ENCODE measurements around the gene TNNC1.

Gene TNNC1

GRCh38 chr3:52404391-52404790 is 49.5 kb downstream of the TNNC1 start:
- DNase-seq (ENCODE audit: extremely low spot score) = no peak
- CTCF ChIA-PET = interaction anchor here (1.2 to 2.2 kb wide), 3 partner anchors 9 to 184 kb away, joined by 4 to 6 read pairs (median 4); no protein-coding TSS in a partner anchor
- TF ChIP-seq, protein P1, sequence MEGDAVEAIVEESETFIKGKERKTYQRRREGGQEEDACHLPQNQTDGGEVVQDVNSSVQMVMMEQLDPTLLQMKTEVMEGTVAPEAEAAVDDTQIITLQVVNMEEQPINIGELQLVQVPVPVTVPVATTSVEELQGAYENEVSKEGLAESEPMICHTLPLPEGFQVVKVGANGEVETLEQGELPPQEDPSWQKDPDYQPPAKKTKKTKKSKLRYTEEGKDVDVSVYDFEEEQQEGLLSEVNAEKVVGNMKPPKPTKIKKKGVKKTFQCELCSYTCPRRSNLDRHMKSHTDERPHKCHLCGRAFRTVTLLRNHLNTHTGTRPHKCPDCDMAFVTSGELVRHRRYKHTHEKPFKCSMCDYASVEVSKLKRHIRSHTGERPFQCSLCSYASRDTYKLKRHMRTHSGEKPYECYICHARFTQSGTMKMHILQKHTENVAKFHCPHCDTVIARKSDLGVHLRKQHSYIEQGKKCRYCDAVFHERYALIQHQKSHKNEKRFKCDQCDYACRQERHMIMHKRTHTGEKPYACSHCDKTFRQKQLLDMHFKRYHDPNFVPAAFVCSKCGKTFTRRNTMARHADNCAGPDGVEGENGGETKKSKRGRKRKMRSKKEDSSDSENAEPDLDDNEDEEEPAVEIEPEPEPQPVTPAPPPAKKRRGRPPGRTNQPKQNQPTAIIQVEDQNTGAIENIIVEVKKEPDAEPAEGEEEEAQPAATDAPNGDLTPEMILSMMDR (IDR thresholded peaks at IDR 0.05; ENCODE audit: control extremely low read depth, extremely low read depth, low read depth, missing control alignments) = no peak
- POLR2A ChIA-PET = no interaction called here

DNA sequence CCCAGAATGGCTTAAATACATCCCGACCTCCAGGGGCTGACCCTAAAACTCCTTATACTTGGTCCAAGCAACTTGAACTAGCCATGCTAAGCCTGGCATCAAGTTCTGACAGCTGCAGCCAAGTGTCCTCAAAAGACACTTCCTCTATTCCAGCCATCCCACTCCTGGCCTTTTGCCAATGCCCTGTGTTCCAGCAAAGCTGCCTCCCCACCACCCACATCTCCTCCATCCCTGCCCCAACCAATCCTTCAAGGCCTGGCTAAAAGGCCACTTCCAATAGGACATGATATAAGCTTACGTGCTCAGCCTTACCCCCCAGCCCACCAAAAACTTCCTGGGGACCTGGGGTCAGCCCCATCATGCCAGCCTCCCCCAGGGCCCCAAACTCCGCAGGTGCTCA is 49.9 kb downstream of the TNNC1 start:
- TF ChIP-seq, protein P1 (IDR thresholded peaks at IDR 0.05; ENCODE audit: control extremely low read depth, extremely low read depth, low read depth, missing control alignments) = no peak
- CTCF ChIA-PET = interaction anchor here (1.2 to 1.8 kb wide), 2 partner anchors 20 to 184 kb away, joined by 4 read pairs; no protein-coding TSS in a partner anchor
- POLR2A ChIA-PET = no interaction called here
- no peak for DNase-seq (ENCODE audit: extremely low spot score)

DNA sequence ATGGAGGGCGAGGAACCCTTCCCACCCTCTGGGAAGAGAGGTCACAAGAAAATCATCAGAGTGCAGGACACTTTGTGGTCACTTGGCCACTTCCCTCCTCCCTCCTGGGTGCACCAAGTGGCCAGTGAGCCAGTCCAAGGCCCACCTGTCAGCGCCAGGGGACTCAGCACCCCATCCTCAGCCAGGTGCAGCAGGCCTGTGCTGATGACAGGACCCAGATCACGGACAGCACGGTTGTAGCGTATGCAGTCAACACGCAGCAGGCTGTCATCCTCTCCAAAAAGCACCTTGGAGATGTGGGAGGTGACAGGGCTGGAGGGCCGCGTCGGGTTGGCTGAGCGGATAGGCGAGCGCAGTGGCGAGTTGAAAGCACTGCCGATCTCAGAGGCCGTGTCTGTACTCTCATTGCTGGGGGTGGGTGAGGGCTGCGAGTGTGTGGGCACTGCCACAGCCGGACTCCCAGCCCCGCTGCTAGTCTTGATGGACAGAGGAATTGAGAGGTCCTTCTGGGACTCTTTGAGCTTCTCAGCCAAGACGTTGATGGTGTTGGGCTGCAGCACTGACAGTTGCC is 50.5 kb downstream of the TNNC1 start:
- TF ChIP-seq, protein P1 (IDR thresholded peaks at IDR 0.05; ENCODE audit: control extremely low read depth, extremely low read depth, low read depth, missing control alignments) = no peak
- ChIA-PET POLR2A (interaction anchor here (0.6 kb wide), 1 partner anchor 903 kb away, joined by 13 read pairs; the partner anchor contains the start of gene DCAF1), CTCF (interaction anchor here (1.8 kb wide), 1 partner anchor 183 kb away, joined by 4 read pairs; no protein-coding TSS in a partner anchor)
- no peak for DNase-seq (ENCODE audit: extremely low spot score)

- POLR2A ChIA-PET = interaction anchor here (0.6 kb wide), 1 partner anchor 903 kb away, joined by 13 read pairs; the partner anchor contains the start of gene DCAF1
- no peak for DNase-seq (ENCODE audit: extremely low spot score)
- CTCF ChIA-PET = interaction anchor here (1.3 kb wide), 1 partner anchor 10 kb away, joined by 3 read pairs; no protein-coding TSS in a partner anchor
- TF ChIP-seq, protein P1 (IDR thresholded peaks at IDR 0.05; ENCODE audit: control extremely low read depth, extremely low read depth, low read depth, missing control alignments) = no peak
Measured at GRCh38 chr3:52402706-52403270, 51.1 kb downstream of the TNNC1 start.

DNA sequence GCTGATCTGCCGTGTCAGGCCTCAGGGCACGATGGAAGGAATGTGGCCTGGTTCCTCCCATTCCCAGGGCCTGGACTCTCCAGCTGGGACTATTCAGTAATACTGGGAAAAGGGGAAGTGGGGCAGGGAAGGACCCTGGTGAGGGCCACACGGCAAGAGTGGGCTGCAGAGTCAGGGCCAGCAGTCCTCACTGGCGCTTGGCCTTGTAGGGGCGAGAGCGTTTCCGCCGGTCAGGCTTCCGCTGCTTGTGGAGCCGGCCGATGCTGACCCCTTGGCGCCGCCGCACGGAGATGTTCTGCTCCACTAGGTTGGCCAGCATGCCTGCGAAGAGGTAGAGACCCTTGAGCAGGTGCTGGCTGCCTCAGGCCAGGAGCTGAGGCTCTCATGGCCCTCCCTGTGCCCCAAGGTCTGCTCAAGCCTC is 51.7 kb downstream of the TNNC1 start:
- CTCF ChIA-PET = interaction anchor here (1.0 to 1.6 kb wide), 3 partner anchors 10 to 44 kb away, joined by 3 to 5 read pairs (median 3); no protein-coding TSS in a partner anchor
- no peak for DNase-seq (ENCODE audit: extremely low spot score)
- TF ChIP-seq, protein P1 (IDR thresholded peaks at IDR 0.05; ENCODE audit: control extremely low read depth, extremely low read depth, low read depth, missing control alignments) = no peak
- POLR2A ChIA-PET = interaction anchor here (0.6 kb wide), 1 partner anchor 10 kb away, joined by 4 read pairs; no protein-coding TSS in a partner anchor

GRCh38 chr3:52401551-52401950 is 52.3 kb downstream of the TNNC1 start:
- ChIA-PET CTCF (interaction anchor here (1.0 to 1.6 kb wide), 4 partner anchors 11 to 62 kb away, joined by 3 to 5 read pairs (median 3); no protein-coding TSS in a partner anchor), POLR2A (no interaction called here)
- DNase-seq (ENCODE audit: extremely low spot score) = no peak
- TF ChIP-seq, protein P1 (IDR thresholded peaks at IDR 0.05; ENCODE audit: control extremely low read depth, extremely low read depth, low read depth, missing control alignments) = no peak

All from GM10248 (cell line).